Measurements from ENCODE around the gene C1orf174. TPM values are rescaled to one million over a fixed set of nuclear protein-coding genes. Genes with fewer than 3 reads are reported as not detected.
"Not testable (repeated sequence)": the region's sequence is repeated elsewhere in the genome, so short reads cannot be mapped to it uniquely, and the experiment has no call there.

Gene C1orf174
- total RNA-seq, 1 donor from 2014 or later: 45.3 TPM

DNA sequence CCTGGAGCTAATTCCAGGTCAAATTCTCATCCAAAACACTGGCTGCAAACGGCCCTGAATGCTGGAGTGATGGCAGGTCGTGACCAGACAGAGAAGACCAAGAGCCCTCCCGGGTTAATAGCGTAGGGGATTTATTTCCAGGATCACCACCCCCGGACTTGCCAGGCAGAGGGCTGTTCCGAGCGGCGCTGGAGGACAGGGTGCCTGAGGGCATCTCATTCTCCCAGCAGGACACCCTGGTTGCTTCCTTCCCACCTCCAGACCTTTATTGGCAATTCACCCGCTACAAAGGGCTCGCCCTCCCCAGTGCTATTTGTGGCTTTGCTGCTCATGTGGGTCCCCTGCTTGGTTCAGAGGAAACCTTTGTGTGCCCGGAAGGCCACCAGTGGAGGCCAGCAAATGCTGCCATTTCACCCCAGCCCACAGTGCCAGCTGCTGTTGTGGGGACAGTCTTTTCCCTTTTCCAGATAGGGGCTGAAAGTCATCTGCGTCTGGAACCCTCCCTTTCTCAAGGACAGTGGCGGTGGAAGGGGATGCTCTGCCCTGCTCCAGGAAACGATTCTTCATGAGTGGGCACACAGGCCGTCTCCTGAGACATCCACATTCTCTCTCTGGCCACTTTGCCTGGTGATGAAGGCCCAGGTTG lies 19.0 kb upstream of the C1orf174 start:
- Histone ChIP-seq H3K27me3 (ENCODE audit: control insufficient read depth, insufficient read depth, low read length) (no peaks in the 10 kb centered on the region), H3K4me3 (ENCODE audit: low read depth, low read length) (no peak overlapping the region), H3K36me3 (ENCODE audit: control insufficient read depth, insufficient read depth, low read length) (no peaks in the 10 kb centered on the region)
- DNase-seq (ENCODE audit: low read depth) (no peak), FAIRE-seq (no peak)
- TF ChIP-seq, protein P1, sequence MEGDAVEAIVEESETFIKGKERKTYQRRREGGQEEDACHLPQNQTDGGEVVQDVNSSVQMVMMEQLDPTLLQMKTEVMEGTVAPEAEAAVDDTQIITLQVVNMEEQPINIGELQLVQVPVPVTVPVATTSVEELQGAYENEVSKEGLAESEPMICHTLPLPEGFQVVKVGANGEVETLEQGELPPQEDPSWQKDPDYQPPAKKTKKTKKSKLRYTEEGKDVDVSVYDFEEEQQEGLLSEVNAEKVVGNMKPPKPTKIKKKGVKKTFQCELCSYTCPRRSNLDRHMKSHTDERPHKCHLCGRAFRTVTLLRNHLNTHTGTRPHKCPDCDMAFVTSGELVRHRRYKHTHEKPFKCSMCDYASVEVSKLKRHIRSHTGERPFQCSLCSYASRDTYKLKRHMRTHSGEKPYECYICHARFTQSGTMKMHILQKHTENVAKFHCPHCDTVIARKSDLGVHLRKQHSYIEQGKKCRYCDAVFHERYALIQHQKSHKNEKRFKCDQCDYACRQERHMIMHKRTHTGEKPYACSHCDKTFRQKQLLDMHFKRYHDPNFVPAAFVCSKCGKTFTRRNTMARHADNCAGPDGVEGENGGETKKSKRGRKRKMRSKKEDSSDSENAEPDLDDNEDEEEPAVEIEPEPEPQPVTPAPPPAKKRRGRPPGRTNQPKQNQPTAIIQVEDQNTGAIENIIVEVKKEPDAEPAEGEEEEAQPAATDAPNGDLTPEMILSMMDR (IDR thresholded peaks at IDR 0.05; ENCODE audit: insufficient read depth, low read length, severe bottlenecking): no peak

DNA sequence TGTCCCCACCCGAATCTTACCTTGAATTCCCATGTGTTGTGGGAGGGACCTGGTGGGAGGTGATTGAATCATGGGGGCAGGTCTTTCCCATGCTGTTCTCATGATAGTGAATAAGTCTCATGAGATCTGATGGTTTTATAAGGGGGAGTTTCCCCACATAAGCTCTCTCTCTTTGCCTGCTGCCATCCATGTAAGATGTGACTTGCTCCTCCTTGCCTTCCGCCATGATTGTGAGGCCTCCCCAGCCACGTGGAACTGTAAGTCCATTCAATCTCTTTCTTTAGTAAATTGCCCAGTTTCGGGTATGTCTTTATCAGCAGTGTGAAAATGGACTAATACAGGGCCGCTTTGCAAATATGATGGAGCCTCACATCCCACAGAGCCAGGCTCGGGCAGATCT lies 18.3 kb upstream of the C1orf174 start:
- not testable (repeated sequence) for H3K36me3 ChIP-seq (ENCODE audit: control insufficient read depth, insufficient read depth, low read length); H3K27me3 ChIP-seq (ENCODE audit: control insufficient read depth, insufficient read depth, low read length); H3K4me3 ChIP-seq (ENCODE audit: low read depth, low read length); FAIRE-seq; DNase-seq (ENCODE audit: low read depth)

DNA sequence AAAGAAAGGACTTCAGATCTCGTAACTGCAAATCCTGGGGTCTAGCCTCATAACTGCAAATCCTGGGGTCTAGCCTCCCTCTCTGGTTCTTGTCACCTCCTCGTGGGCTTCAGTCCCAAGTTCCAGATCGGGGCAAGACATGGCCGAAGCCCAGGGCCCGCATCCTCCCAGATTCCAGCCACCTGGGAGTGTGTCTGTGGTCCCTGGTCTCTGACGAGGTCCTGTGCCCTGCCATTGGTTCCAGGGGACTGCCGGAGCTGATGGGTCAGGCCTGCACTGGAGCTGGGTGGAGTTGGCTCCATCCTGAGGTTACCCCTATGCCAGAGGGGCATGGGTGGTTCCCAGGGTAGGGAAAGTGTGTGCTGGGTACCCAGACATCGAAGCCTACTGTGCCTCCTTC lies 17.7 kb upstream of the C1orf174 start:
- DNase-seq (ENCODE audit: low read depth): no peak
- TF ChIP-seq, protein P1 (IDR thresholded peaks at IDR 0.05; ENCODE audit: insufficient read depth, low read length, severe bottlenecking): no peak
- Histone ChIP-seq H3K36me3 (ENCODE audit: control insufficient read depth, insufficient read depth, low read length) (no peaks in the 10 kb centered on the region), H3K4me3 (ENCODE audit: low read depth, low read length) (no peak overlapping the region), H3K27me3 (ENCODE audit: control insufficient read depth, insufficient read depth, low read length) (no peaks in the 10 kb centered on the region)
- FAIRE-seq: no peak

DNA sequence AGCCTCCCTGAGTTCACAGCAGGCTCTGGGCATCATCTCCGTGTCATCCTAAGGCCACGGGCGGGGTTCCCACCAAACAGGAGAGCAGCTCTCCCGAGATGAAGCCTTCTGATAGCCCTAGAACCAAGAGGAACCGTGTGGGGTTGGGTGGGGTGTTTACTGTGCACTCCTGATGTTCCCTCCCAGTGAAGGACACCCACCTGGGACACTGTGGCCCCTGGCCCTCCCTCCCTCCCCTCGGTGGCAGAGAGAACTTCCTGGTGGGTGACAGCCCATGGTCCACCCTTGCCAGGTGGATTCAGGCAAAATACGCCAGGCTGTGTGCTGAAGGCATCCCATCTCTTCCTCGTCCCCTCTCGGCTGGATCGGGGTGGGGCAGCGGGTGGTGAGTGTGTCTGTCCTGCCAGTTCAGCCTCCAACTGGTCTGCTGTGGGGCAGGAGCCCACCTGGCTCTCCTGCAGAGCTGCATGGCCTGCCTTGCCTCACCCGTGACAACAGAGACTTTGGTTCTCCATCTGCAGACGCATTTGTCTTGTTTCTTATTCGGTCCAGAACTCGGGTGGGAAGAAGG lies 15.6 kb upstream of the C1orf174 start:
- no peaks in the 10 kb centered on the region for H3K36me3 ChIP-seq (ENCODE audit: control insufficient read depth, insufficient read depth, low read length)
- FAIRE-seq (no peak), DNase-seq (ENCODE audit: low read depth) (no peak)
- no peak overlapping the region for H3K4me3 ChIP-seq (ENCODE audit: low read depth, low read length)
- TF ChIP-seq, protein P1 (IDR thresholded peaks at IDR 0.05; ENCODE audit: insufficient read depth, low read length, severe bottlenecking): no peak
- no peaks in the 10 kb centered on the region for H3K27me3 ChIP-seq (ENCODE audit: control insufficient read depth, insufficient read depth, low read length)

DNA sequence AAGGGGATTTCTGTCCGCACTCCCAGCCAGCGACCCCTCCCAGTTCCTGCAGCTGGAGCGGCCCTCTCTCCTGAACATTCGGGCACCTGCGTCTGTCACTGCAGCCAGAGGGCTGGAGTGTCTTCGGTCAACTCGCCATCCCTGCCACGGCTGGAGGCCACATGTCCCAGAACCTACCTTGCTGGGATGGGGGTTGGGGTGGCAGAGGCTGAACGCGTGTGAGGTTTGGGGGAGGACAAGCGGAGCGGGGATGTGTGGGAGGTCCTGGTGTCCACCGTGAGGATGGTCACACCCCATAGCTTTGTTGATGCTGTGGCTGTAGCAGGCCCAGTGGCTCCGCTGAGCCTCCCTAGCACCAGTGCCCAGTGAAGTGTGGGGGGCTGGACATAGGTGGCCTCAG lies 14.8 kb upstream of the C1orf174 start:
- Histone ChIP-seq H3K36me3 (ENCODE audit: control insufficient read depth, insufficient read depth, low read length) (no peaks in the 10 kb centered on the region), H3K4me3 (ENCODE audit: low read depth, low read length) (no peak overlapping the region), H3K27me3 (ENCODE audit: control insufficient read depth, insufficient read depth, low read length) (no peaks in the 10 kb centered on the region)
- TF ChIP-seq, protein P1 (IDR thresholded peaks at IDR 0.05; ENCODE audit: insufficient read depth, low read length, severe bottlenecking): no peak
- DNase-seq (ENCODE audit: low read depth): no peak
- no peak for FAIRE-seq

DNA sequence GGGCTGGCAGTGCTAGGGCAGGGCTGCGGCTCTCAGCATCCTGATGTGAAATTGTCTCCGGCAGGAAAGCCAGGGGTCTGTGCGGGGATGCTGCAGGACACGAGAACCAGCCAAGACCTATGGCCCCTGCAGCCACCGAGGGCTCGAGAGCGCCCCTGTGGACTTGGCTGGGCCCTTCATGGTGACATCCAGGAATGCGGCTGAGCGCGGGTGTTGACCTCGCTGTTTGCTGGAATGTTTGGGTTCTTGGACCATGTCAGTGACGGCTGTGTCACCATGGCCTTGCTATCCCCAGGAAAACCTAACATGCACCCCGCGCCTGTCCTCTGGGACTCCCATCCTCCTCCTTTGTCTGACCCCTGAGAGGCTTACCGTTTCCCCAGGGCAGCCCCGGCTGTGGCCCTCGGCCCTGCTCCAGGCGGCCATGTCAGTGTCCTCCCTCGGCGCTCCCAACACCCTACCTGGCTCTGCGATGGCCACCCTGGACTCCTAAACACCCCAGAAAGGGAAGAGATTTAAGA lies 14.3 kb upstream of the C1orf174 start:
- DNase-seq (ENCODE audit: low read depth): no peak
- Histone ChIP-seq H3K36me3 (ENCODE audit: control insufficient read depth, insufficient read depth, low read length) (no peaks in the 10 kb centered on the region), H3K4me3 (ENCODE audit: low read depth, low read length) (no peak overlapping the region), H3K27me3 (ENCODE audit: control insufficient read depth, insufficient read depth, low read length) (no peaks in the 10 kb centered on the region)
- no peak for FAIRE-seq
- TF ChIP-seq, protein P1 (IDR thresholded peaks at IDR 0.05; ENCODE audit: insufficient read depth, low read length, severe bottlenecking): no peak

Measured in bronchial epithelial cell (primary cell).